Aorta (tissue), 5 donors: Measurements from ENCODE around the gene ACTA1. TPM values are rescaled to one million over a fixed set of nuclear protein-coding genes. Genes with fewer than 3 reads are reported as not detected.

Experiments used
- ATAC-seq: fragments of 200-7000 bp; cut with Tn5 transposase; one replicate; pipeline ENCODE4 v1.9.1; 2022; ENCODE audit warnings: moderate library complexity; ENCODE audit not compliant: low FRiP score
- DNase-seq, 2 donors: peaks; one replicate each; pipeline ENCODE4 v3.0.0-alpha.2; 2020
- H3K27ac ChIP-seq, 2 donors: one replicate each; pipeline ENCODE4 v1.5.1; 2013; ENCODE audit warnings: low read length in 2 of 2, mild to moderate bottlenecking in 2 of 2, moderate library complexity in 2 of 2, control low read depth in 1 of 2, inconsistent platforms in 1 of 2, low read depth in 1 of 2
- H3K27me3 ChIP-seq, 2 donors: one replicate each; pipeline ENCODE4 v1.6.1; 2013; ENCODE audit warnings: control low read depth in 1 of 2, low read length in 1 of 2, mild to moderate bottlenecking in 1 of 2, moderate library complexity in 1 of 2; ENCODE audit not compliant: insufficient read depth in 2 of 2, control insufficient read depth in 1 of 2
- H3K36me3 ChIP-seq, 2 donors: one replicate each; pipeline ENCODE4 v1.6.1; 2013; ENCODE audit warnings: control low read depth in 1 of 2, low read length in 1 of 2, mild to moderate bottlenecking in 1 of 2; ENCODE audit not compliant: insufficient read depth in 2 of 2, control insufficient read depth in 1 of 2
- H3K4me1 ChIP-seq, 2 donors: one replicate each; pipeline ENCODE4 v1.6.1; 2013; ENCODE audit warnings: low read length in 2 of 2, control low read depth in 1 of 2, mild to moderate bottlenecking in 1 of 2, moderate library complexity in 1 of 2; ENCODE audit not compliant: insufficient read depth in 2 of 2, control insufficient read depth in 1 of 2
- H3K4me3 ChIP-seq, 2 donors: one replicate each; pipeline ENCODE4 v1.5.1; 2013; ENCODE audit warnings: low read length in 2 of 2, control low read depth in 1 of 2, mild to moderate bottlenecking in 1 of 2
- H3K9me3 ChIP-seq: one replicate; pipeline ENCODE4 v1.6.1; 2013; ENCODE audit warnings: mild to moderate bottlenecking, low read length; ENCODE audit not compliant: control insufficient read depth
- WGBS, 2 donors: extraction: QIAGEN DNeasy Blood & Tissue Kit; methylation state at CpG; one replicate each; pipeline ENCODE4 v1.1.7; 2013; 5-methylcytosine and 5-hydroxymethylcytosine counted together
- intact Hi-C, 2 donors: fragments of 100-400 bp; cut with DNase I; formaldehyde crosslinking; loops; one replicate each; pipeline versions ENCODE4 v1.14.2 to v1.15.0; 2022
- polyA plus RNA-seq, 2 donors: library from polyadenylated mRNA; stranded (reverse); fragments of 200-250 nt; gene quantifications; one replicate each; pipeline ENCODE4 v1.2.3, GENCODE V29; 2013
- total RNA-seq, 2 donors: library from RNA; stranded (reverse); fragmentation: NEBNext Ultra II Directional; extraction: Animal tissue kit (Norgen Biotek cat#: 25700); gene quantifications; one replicate each; pipeline ENCODE4 v1.2.1, GENCODE V29; 2021
- donor health status: healthy with polysubstance abuse.
- donor health status: Bipolar disorder and iron deficiency.
- donor health status: DM: no; HTN: no; CAD: no.
- donor health status: DM: no; HTN: no; CAD: no.
- donor health status: DM: yes; HTN: yes; CAD: no.

The ACTA1 gene
- total and polyA plus RNA-seq, 4 donors = 1.8 to 46.8 (median 11.4) TPM

GRCh38 chr1:229452956-229453801, 19.3 kb upstream of the ACTA1 start:
- DNase-seq (no peak), ATAC-seq (no peak)
- peaks cover 0 to 4% of the 10 kb centered on the region in 2 donors for H3K36me3 ChIP-seq
- H3K4me3 ChIP-seq = no peak overlapping the region
- no peaks in the 10 kb centered on the region for H3K27me3 ChIP-seq
- intact Hi-C loops = loop anchor here (2.0 to 5.0 kb wide), 3 partner anchors 32 to 196 kb away; no protein-coding TSS in a partner anchor
- no peaks in the 10 kb centered on the region for H3K4me1 ChIP-seq
- H3K9me3 ChIP-seq = no peaks in the 10 kb centered on the region
- WGBS, 2 donors = 70 to 72% methylated on average over 5 of the region's 5 CpGs
- H3K27ac ChIP-seq = no peak overlapping the region

DNA sequence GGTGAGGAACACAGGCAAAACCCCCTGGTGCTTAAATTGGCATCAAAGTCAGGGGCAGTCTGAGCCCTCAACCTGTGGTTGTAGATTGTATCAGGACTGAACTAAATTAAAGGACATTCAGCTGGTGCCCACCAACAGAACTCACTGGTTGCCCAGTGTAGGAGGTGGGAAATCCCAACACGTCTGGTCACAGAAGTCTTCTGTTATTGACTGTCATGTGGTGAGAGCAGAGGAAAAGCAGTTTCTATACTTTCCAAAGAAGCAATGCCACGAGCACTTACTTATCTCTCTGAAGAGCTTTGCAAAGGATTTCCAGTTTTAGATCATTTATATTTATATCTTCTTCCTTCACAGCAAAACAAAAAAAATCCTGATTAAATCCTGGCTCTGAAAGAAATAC, 15.0 kb upstream of the ACTA1 start:
- ATAC-seq = no peak
- peaks cover 0 to 5% of the 10 kb centered on the region in 2 donors for H3K36me3 ChIP-seq

GRCh38 chr1:229448354-229448753, 14.5 kb upstream of the ACTA1 start:
- DNase-seq (no peak), ATAC-seq (no peak)
- Histone ChIP-seq H3K4me3 (no peak overlapping the region), H3K36me3 (peaks cover 0 to 5% of the 10 kb centered on the region in 2 donors), H3K27me3 (no peaks in the 10 kb centered on the region), H3K9me3 (no peaks in the 10 kb centered on the region), H3K4me1 (no peaks in the 10 kb centered on the region), H3K27ac (no peak overlapping the region)
- intact Hi-C loops = no loop called here
- 90 to 92% methylated on average over 7 of the region's 7 CpGs for WGBS, 2 donors

More for the DNA sequence above, 15.0 kb upstream of the ACTA1 start:
- H3K4me3 ChIP-seq = no peak overlapping the region
- WGBS, 2 donors = 65 to 74% methylated on average over 2 of the region's 2 CpGs
- intact Hi-C loops = no loop called here
- no peak overlapping the region for H3K27ac ChIP-seq
- H3K9me3 ChIP-seq = no peaks in the 10 kb centered on the region
- H3K4me1 ChIP-seq = no peaks in the 10 kb centered on the region
- no peak for DNase-seq
- no peaks in the 10 kb centered on the region for H3K27me3 ChIP-seq

- no peaks in the 10 kb centered on the region for H3K27me3 ChIP-seq
- H3K27ac ChIP-seq = no peak overlapping the region
- no peak overlapping the region for H3K4me3 ChIP-seq
- ATAC-seq (no peak), DNase-seq (no peak)
- H3K36me3 ChIP-seq = peaks cover 0 to 5% of the 10 kb centered on the region in 2 donors
- intact Hi-C loops = no loop called here
- 89 to 90% methylated on average over 11 of the region's 11 CpGs for WGBS, 2 donors
- no peaks in the 10 kb centered on the region for H3K4me1 ChIP-seq
- no peaks in the 10 kb centered on the region for H3K9me3 ChIP-seq
Measured at GRCh38 chr1:229447809-229448252, 13.9 kb upstream of the ACTA1 start.

DNA sequence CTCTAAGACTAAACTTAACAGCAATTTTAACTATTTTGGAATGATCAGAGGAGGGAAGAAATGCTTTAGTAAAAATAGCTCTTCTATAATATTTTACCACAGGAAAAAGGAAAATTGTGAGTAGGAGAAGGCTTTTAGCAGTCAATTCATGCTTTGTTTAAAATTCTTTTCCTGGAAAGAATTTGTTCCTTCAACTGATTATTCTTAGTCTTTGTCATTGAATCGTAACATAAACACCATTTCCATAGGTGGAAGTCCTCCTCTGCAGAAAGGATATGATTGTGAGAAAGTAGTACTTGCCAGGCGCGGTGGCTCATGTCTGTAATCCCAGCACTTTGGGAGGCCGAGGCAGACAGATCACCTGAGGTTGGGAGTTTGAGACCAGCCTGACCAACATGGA, 11.9 kb upstream of the ACTA1 start:
- ATAC-seq = no peak
- no peaks in the 10 kb centered on the region for H3K9me3 ChIP-seq
- no peak overlapping the region for H3K27ac ChIP-seq
- 93 to 95% methylated on average over 4 of the region's 4 CpGs for WGBS, 2 donors
- H3K27me3 ChIP-seq = no peaks in the 10 kb centered on the region
- no peak for DNase-seq
- intact Hi-C loops = no loop called here
- H3K4me1 ChIP-seq = no peaks in the 10 kb centered on the region
- H3K36me3 ChIP-seq = peaks cover 0 to 5% of the 10 kb centered on the region in 2 donors
- H3K4me3 ChIP-seq = no peak overlapping the region

DNA sequence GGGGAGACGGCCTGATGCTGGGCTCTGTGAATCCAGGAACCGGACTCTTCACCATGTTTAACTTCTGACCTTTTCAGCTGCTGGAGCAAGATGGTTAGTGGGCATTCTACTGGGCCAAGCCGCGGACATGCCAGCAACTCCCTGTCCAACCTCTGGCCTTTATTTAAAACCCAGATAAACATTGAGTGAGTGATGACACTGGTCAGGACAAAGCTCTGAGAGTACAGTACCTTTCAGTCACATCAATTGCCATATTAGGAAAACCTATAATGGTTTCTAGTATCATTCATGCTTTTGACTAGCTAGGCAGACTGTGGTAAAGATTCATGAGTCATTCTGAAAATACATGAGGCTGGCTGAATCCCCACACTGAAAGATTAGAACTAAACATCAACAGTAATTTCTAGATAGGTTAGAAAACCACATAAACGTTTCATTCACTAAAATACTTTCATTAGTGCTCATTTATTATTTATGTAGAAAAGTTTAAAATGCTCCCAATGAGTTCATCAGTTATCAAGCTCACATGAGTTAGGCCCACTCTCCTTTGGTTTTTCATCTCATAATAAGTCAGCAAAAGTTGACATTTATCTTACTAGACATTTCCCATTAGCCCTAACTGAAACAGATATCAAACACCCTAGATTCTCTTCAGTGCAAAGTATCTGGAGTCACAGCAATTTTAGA, 7.1 kb upstream of the ACTA1 start:
- intact Hi-C loops = no loop called here
- 67 to 71% methylated on average over 5 of the region's 5 CpGs for WGBS, 2 donors
- Histone ChIP-seq H3K4me1 (no peaks in the 10 kb centered on the region), H3K36me3 (peaks cover 0 to 5% of the 10 kb centered on the region in 2 donors), H3K9me3 (no peaks in the 10 kb centered on the region), H3K4me3 (no peak overlapping the region), H3K27me3 (no peaks in the 10 kb centered on the region), H3K27ac (no peak overlapping the region)
- DNase-seq (no peak), ATAC-seq (no peak)

DNA sequence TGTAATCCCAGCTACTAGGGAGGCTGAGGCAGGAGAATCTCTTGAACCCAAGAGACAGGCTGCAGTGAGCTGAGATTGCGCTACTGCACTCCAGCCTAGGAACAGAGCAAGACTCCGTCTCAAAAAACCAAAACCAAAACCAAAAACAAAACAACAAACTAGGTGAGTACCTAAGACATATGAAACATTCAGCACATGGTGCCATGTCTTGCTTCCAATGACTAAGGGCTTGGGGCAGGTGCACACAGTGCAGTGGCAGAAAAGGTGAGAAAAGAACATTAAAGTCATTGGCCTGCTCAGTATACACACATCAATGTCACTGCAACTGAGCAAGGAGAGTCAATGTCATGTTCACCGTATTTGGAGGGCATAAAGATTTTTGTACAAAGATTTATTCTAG, 4.1 kb upstream of the ACTA1 start:
- ATAC-seq (no peak), DNase-seq (no peak)
- 92 to 98% methylated on average over 3 of the region's 3 CpGs for WGBS, 2 donors
- no peaks in the 10 kb centered on the region for H3K4me1 ChIP-seq
- no peak overlapping the region for H3K27ac ChIP-seq
- H3K27me3 ChIP-seq = no peaks in the 10 kb centered on the region
- H3K4me3 ChIP-seq = no peak overlapping the region
- peaks cover 0 to 2% of the 10 kb centered on the region in 2 donors for H3K36me3 ChIP-seq
- intact Hi-C loops = no loop called here
- H3K9me3 ChIP-seq = no peaks in the 10 kb centered on the region

DNA sequence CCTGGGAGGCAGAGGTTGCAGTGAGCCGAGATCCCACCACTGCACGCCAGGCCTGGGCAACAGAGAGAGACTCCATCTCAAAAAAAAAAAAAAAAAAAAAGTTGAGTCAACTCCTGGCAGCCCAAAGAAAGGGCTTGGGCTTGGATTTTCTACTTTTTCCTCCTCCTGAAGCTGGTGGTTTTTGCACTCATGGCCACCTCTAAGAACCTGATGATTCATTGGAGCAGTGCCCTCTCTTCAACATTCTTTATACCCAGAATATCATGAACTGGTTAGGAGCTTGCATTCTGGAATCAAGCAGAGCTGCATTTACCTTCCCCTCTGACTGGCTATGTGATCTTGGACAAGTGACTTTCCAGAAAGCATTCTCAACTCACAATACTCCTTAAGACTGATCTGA, 3.5 kb upstream of the ACTA1 start:
- no peaks in the 10 kb centered on the region for H3K4me1 ChIP-seq
- no peaks in the 10 kb centered on the region for H3K27me3 ChIP-seq
- DNase-seq (no peak), ATAC-seq (no peak)
- no peaks in the 10 kb centered on the region for H3K9me3 ChIP-seq
- H3K4me3 ChIP-seq = no peak overlapping the region
- 96 to 100% methylated on average over 2 of the region's 2 CpGs for WGBS, 2 donors
- intact Hi-C loops = loop anchor here in 1 of 2 donors (2.0 kb wide), 1 partner anchor 61 kb away; no protein-coding TSS in a partner anchor
- H3K27ac ChIP-seq = no peak overlapping the region
- peaks cover 0 to 2% of the 10 kb centered on the region in 2 donors for H3K36me3 ChIP-seq
